DMS53 (cell line): Measurements from ENCODE around the gene FHDC1.

ENCODE experiments used
- DNase-seq: peaks from one replicate; lab custom pipeline; 2025; lab: John Stamatoyannopoulos, UW

Gene FHDC1

GRCh38 chr4:153005899-153006381 lies 69.8 kb downstream of the FHDC1 start:
- no peak for DNase-seq

- DNase-seq = peak; percentile 4
Observed at GRCh38 chr4:153008578-153009199, 72.6 kb downstream of the FHDC1 start.

GRCh38 chr4:153010146-153010545 lies 74.0 kb downstream of the FHDC1 start:
- no peak for DNase-seq

- DNase-seq = peak; percentile 25
Observed at GRCh38 chr4:153013202-153013977, 77.3 kb downstream of the FHDC1 start.

- no peak for DNase-seq
Observed at GRCh38 chr4:153014460-153014859, 78.3 kb downstream of the FHDC1 start.

GRCh38 chr4:153016592-153016991 lies 80.5 kb downstream of the FHDC1 start:
- no peak for DNase-seq

GRCh38 chr4:153018031-153018430 lies 81.9 kb downstream of the FHDC1 start:
- no peak for DNase-seq

- no peak for DNase-seq
Observed at GRCh38 chr4:153018684-153019083, 82.6 kb downstream of the FHDC1 start.

GRCh38 chr4:153019906-153020305 lies 83.8 kb downstream of the FHDC1 start:
- no peak for DNase-seq

GRCh38 chr4:153020457-153020856 lies 84.3 kb downstream of the FHDC1 start:
- no peak for DNase-seq

- no peak for DNase-seq
Observed at GRCh38 chr4:153021276-153021675, 85.2 kb downstream of the FHDC1 start.

GRCh38 chr4:153022241-153022715 lies 86.2 kb downstream of the FHDC1 start:
- DNase-seq = peak; percentile 28

GRCh38 chr4:153023139-153023538 lies 87.0 kb downstream of the FHDC1 start:
- no peak for DNase-seq

GRCh38 chr4:153023692-153024394 lies 87.7 kb downstream of the FHDC1 start:
- peak; percentile 9 for DNase-seq

- DNase-seq = no peak
Observed at GRCh38 chr4:153024466-153024865, 88.3 kb downstream of the FHDC1 start.

- DNase-seq = no peak
Observed at GRCh38 chr4:153025406-153025805, 89.3 kb downstream of the FHDC1 start.

- no peak for DNase-seq
Observed at GRCh38 chr4:153026591-153027346, 90.6 kb downstream of the FHDC1 start.

GRCh38 chr4:153027866-153028265 lies 91.7 kb downstream of the FHDC1 start:
- no peak for DNase-seq

GRCh38 chr4:153028535-153028934 lies 92.4 kb downstream of the FHDC1 start:
- no peak for DNase-seq
